Omental fat pad (tissue), 4 donors: ENCODE data around the gene MSRB3. TPM values are rescaled to one million over a fixed set of nuclear protein-coding genes. Genes with fewer than 3 reads are reported as not detected.

Experiments used
- ATAC-seq: fragments of 150-250 bp; one replicate; pipeline ENCODE4 v1.9.1; 2016; ENCODE audit warnings: mild to moderate bottlenecking, moderate library complexity; ENCODE audit not compliant: low FRiP score
- DNase-seq: peaks from one replicate; pipeline ENCODE4 v3.0.0-alpha.2; 2019; ENCODE audit warnings: low spot score
- total RNA-seq, 4 donors: library from RNA; depleted of rRNA; stranded (reverse); fragments of >200 nt; gene quantifications; one replicate each; pipeline ENCODE4 v1.1.0, GENCODE V29; 2016
- TF ChIP-seq, protein P1 (sequence below), 3 donors: fragments of 450-650 bp; IDR thresholded peaks; one replicate each; pipeline ENCODE4 v1.5.1; 2016 to 2017; ENCODE audit warnings: antibody characterized with exemption in 3 of 3, mild to moderate bottlenecking in 3 of 3, moderate library complexity in 2 of 3

Gene MSRB3
- total RNA-seq, 4 donors from 2014 or later, result 36.8 to 49.7 (median 44.8) TPM

DNA sequence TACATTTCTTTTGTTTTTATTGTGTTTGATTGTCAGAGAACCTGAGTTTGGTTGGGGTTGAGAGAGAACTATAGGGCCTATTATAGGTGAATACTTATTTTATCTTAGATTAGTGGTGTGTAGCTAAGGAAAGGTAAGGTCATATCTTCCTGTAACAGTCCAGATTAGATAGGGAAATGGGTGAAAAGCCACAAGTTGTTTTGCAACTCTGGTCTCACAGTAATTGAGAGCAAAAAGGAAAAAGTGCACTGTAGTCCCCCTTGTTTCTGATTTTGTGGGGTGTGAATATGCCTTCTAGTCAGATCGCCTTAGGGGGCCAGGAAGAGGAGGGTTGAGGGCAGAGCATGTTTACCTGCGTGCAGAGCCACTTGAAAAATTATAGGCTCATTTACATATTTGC, 8.9 kb downstream of the MSRB3 start:
- TF ChIP-seq, protein P1, sequence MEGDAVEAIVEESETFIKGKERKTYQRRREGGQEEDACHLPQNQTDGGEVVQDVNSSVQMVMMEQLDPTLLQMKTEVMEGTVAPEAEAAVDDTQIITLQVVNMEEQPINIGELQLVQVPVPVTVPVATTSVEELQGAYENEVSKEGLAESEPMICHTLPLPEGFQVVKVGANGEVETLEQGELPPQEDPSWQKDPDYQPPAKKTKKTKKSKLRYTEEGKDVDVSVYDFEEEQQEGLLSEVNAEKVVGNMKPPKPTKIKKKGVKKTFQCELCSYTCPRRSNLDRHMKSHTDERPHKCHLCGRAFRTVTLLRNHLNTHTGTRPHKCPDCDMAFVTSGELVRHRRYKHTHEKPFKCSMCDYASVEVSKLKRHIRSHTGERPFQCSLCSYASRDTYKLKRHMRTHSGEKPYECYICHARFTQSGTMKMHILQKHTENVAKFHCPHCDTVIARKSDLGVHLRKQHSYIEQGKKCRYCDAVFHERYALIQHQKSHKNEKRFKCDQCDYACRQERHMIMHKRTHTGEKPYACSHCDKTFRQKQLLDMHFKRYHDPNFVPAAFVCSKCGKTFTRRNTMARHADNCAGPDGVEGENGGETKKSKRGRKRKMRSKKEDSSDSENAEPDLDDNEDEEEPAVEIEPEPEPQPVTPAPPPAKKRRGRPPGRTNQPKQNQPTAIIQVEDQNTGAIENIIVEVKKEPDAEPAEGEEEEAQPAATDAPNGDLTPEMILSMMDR (IDR thresholded peaks at IDR 0.05), result no peak
- ATAC-seq, result no peak
- DNase-seq, result no peak

GRCh38 chr12:65292241-65292640, 13.8 kb downstream of the MSRB3 start:
- ATAC-seq (no peak), DNase-seq (no peak)
- TF ChIP-seq, protein P1 (IDR thresholded peaks at IDR 0.05), result no peak

GRCh38 chr12:65293735-65294134, 15.3 kb downstream of the MSRB3 start:
- no peak for ATAC-seq

DNA sequence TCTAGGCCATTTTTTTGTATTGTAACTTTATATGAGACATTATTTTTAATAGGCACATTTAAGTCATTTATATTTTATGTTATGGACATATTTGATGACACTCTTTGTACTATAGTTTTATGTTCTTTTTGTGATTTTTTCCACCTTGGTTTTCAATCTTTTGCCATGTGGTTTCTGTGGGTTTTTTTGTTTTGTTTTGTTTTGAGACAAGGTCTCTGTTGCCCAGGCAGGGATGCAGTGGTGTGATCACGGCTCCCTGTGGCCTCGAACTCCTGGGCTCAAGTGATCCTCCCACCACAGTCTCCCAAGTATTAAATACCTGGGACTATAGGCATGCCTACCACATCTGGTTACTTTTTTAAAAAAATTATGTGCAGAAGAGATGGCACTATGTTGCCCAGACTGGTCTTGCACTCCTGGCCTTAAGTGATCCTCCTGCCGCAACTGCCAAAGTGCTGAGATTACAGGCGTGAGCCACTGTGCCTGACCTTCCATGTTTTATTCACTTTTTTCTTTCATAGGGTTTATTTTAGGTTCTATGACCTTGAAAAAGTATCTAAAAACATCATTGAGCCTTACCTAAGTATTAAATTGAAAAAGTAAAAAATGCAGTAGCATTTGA, 16.3 kb downstream of the MSRB3 start:
- TF ChIP-seq, protein P1 (IDR thresholded peaks at IDR 0.05), result no peak
- DNase-seq, result no peak

More at GRCh38 chr12:65293735-65294134, 15.3 kb downstream of the MSRB3 start:
- DNase-seq, result no peak
- TF ChIP-seq, protein P1 (IDR thresholded peaks at IDR 0.05), result no peak

GRCh38 chr12:65296508-65297265, 18.2 kb downstream of the MSRB3 start:
- TF ChIP-seq, protein P1 (IDR thresholded peaks at IDR 0.05), result no peak
- DNase-seq, result no peak
- no peak for ATAC-seq

More for the DNA sequence above, 16.3 kb downstream of the MSRB3 start:
- no peak for ATAC-seq

DNA sequence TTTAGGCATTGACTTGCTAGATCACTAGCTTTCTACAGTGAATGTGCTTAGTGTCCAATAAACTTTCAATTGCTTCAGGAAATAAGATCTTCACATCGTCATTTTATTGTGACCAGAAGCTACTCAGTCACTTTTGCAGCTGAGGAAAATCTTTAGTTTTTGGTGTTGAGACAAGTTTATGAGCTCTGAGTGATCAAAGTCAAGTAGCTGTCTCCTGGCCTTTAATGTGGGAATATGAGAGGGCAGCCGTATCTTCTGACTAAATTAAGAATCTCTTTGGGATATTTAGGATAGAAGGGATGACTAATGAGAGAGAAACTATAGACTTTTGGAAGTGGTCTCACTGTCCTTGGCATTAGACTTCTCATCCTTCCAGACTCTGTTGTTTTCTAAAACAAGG, 21.6 kb downstream of the MSRB3 start:
- DNase-seq (no peak), ATAC-seq (no peak)
- TF ChIP-seq, protein P1 (IDR thresholded peaks at IDR 0.05), result no peak
